Measurements from ENCODE around the gene RSBN1.

Gene RSBN1

DNA sequence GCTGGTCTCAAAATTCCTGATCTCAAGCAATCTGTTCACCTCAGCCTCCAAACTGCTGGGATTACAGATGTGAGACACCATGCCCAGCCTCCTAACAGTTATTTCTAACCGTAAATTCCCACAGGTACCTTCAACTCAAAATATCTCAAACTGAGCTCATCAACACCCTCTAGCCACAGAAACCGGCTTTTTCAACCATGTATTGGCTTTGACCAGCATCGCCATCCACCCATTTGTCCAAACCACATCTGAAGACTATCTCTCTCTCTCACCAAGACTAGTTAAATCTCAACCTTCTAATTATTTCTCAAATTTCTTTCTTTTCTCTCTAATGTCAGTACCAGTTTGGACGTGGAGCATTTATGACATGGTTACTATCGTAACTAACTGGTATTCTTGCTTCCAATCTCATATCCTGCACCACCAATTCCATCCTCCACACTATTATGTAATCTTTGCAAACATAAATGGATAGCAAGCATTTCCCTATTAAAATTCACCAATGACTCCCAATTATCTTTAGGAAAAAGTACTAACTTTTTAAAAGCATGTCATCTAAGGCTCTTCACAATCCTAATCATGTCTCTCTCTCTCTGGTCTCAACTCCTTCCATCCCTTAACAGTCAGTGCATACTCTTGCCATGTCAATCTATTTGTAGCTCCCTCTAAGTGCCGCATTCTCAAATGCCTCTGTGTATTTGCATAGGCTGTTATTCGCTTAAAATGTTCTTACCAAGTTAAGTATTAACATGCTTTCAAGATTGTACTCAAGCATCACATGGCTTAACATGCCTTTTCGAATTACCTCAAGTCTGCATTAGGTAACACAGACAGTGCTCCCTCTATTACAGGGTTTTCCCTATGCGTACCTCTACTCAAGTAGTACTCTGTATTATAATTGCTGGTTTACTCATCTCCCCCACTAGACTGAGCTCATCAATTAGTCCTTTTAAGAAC, 18.1 kb downstream of the RSBN1 start:
- TF ChIP-seq SIN3A (IDR thresholded peaks at IDR 0.05; ENCODE audit: borderline replicate concordance, insufficient read depth, low read length) (no peak), POLR2AphosphoS5 (IDR thresholded peaks at IDR 0.05; ENCODE audit: low read depth, low read length) (no peak), TAF1 (IDR thresholded peaks at IDR 0.05; ENCODE audit: borderline replicate concordance, insufficient read depth, low read length) (no peak), FOXP2 (optimal IDR thresholded peaks at IDR 0.05; ENCODE audit: borderline replicate concordance, extremely low read depth, extremely low read length, insufficient read depth) (no peak)
- TF ChIP-seq, protein P1, sequence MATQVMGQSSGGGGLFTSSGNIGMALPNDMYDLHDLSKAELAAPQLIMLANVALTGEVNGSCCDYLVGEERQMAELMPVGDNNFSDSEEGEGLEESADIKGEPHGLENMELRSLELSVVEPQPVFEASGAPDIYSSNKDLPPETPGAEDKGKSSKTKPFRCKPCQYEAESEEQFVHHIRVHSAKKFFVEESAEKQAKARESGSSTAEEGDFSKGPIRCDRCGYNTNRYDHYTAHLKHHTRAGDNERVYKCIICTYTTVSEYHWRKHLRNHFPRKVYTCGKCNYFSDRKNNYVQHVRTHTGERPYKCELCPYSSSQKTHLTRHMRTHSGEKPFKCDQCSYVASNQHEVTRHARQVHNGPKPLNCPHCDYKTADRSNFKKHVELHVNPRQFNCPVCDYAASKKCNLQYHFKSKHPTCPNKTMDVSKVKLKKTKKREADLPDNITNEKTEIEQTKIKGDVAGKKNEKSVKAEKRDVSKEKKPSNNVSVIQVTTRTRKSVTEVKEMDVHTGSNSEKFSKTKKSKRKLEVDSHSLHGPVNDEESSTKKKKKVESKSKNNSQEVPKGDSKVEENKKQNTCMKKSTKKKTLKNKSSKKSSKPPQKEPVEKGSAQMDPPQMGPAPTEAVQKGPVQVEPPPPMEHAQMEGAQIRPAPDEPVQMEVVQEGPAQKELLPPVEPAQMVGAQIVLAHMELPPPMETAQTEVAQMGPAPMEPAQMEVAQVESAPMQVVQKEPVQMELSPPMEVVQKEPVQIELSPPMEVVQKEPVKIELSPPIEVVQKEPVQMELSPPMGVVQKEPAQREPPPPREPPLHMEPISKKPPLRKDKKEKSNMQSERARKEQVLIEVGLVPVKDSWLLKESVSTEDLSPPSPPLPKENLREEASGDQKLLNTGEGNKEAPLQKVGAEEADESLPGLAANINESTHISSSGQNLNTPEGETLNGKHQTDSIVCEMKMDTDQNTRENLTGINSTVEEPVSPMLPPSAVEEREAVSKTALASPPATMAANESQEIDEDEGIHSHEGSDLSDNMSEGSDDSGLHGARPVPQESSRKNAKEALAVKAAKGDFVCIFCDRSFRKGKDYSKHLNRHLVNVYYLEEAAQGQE (IDR thresholded peaks at IDR 0.05; ENCODE audit: insufficient read depth in 1 of 2, low read depth in 2 of 2, low read length in 2 of 2): no peak

DNA sequence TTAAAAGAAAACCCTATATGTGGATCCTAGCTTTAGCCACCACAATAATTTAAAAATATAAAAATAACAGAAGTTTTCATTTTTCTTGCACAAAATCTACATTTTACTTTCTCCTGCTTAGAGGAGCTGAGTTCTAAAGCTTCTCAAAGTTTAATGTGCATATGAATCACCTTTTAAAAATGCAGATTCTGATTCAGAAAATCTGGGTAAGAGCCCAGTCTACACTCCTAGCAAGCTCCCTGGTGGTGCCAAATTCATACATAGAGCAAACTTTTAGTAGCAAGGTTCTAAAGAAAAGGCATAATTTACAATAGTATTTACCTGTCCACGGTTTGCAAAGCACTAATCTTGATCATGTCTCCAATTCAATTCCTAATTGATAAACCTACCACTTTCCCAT, 19.3 kb downstream of the RSBN1 start:
- TF ChIP-seq SIN3A (IDR thresholded peaks at IDR 0.05; ENCODE audit: borderline replicate concordance, insufficient read depth, low read length) (no peak), FOXP2 (optimal IDR thresholded peaks at IDR 0.05; ENCODE audit: borderline replicate concordance, extremely low read depth, extremely low read length, insufficient read depth) (no peak), POLR2AphosphoS5 (IDR thresholded peaks at IDR 0.05; ENCODE audit: low read depth, low read length) (no peak), TAF1 (IDR thresholded peaks at IDR 0.05; ENCODE audit: borderline replicate concordance, insufficient read depth, low read length) (no peak)
- TF ChIP-seq, protein P1 (IDR thresholded peaks at IDR 0.05; ENCODE audit: insufficient read depth in 1 of 2, low read depth in 2 of 2, low read length in 2 of 2): no peak

DNA sequence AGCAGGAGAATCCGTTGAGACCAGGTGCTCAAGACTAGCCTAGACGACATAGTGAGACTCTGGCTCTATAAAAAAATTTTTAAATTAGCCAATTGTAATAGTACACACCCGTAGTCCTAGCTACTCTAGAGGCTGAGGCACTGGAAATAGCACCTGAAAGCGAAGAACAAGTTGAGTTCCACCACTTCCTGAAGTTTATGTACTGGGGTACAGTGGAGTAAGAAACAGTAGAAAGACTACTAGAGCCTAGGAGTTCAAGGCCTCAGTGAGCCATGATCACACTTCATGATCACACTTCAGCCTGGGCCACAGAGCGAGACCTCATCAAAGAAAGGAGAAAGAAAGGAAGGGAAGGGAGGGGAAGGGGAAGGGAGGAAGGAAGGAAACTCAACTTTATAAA, 19.8 kb downstream of the RSBN1 start:
- TF ChIP-seq SIN3A (IDR thresholded peaks at IDR 0.05; ENCODE audit: borderline replicate concordance, insufficient read depth, low read length): no peak
- TF ChIP-seq, protein P1 (IDR thresholded peaks at IDR 0.05; ENCODE audit: insufficient read depth in 1 of 2, low read depth in 2 of 2, low read length in 2 of 2): no peak
- TF ChIP-seq TAF1 (IDR thresholded peaks at IDR 0.05; ENCODE audit: borderline replicate concordance, insufficient read depth, low read length): no peak
- TF ChIP-seq FOXP2 (optimal IDR thresholded peaks at IDR 0.05; ENCODE audit: borderline replicate concordance, extremely low read depth, extremely low read length, insufficient read depth): no peak
- no peak for TF ChIP-seq POLR2AphosphoS5 (IDR thresholded peaks at IDR 0.05; ENCODE audit: low read depth, low read length)

DNA sequence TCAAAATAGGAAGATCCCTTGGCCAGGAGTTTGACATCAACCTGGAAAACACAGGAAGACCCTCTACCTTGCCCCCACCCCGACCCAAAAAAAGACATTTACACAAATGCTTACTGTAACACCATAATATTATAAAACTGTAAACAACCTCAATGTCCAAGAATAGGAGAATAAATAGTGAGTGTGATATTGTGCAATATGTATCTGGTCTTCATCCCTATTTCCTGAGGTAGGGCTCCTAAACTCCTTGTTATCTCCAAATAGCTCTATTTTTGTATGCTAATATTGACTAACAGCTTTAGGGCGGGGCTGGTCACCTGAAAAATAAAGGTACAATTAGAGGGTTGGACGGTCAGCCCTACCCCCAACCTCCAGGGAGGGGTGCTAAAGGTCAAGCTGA, 23.5 kb downstream of the RSBN1 start:
- TF ChIP-seq TAF1 (IDR thresholded peaks at IDR 0.05; ENCODE audit: borderline replicate concordance, insufficient read depth, low read length) (no peak), POLR2AphosphoS5 (IDR thresholded peaks at IDR 0.05; ENCODE audit: low read depth, low read length) (no peak), FOXP2 (optimal IDR thresholded peaks at IDR 0.05; ENCODE audit: borderline replicate concordance, extremely low read depth, extremely low read length, insufficient read depth) (no peak), SIN3A (IDR thresholded peaks at IDR 0.05; ENCODE audit: borderline replicate concordance, insufficient read depth, low read length) (no peak)
- TF ChIP-seq, protein P1 (IDR thresholded peaks at IDR 0.05; ENCODE audit: insufficient read depth in 1 of 2, low read depth in 2 of 2, low read length in 2 of 2): no peak
